DOHH2 (cell line): ENCODE results near the gene INHBE.

Source experiments
- EZH2phosphoT487 ChIP-seq: fragments of 200-600 bp; sonication (generic); IDR thresholded peaks from 2 replicates; pipeline ENCODE4 v1.6.1; 2017; ENCODE audit warnings: borderline replicate concordance, mild to moderate bottlenecking, antibody characterized with exemption, low read length, moderate library complexity, mixed read lengths
- TF ChIP-seq, protein P1 (sequence below): fragments of 200-600 bp; sonication (generic); IDR thresholded peaks from one replicate; pipeline ENCODE4 v1.5.1; 2014; ENCODE audit warnings: antibody characterized with exemption, mild to moderate bottlenecking, low read depth, low read length; ENCODE audit not compliant: poor library complexity, severe bottlenecking

DNA sequence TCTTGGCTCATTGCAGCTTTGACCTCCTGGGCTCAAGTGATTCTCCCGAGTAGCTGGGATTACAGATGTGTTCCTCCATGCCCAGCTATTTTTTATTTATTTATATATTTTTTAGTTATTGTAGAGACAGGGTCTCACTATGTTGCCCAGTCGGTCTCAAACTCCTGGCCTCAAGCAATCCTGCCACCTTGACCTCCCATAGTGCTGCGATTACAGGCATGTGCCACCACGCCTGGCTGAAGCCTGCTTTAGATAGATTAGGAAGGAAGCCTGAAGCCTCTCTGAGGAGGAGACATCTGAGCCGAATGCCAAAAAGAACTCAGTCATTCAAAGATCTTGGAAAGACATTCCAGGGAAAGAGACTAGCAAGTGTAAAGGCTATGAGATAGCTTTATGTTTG lies 10.4 kb upstream of the INHBE start:
- TF ChIP-seq EZH2phosphoT487: no peak
- TF ChIP-seq, protein P1, sequence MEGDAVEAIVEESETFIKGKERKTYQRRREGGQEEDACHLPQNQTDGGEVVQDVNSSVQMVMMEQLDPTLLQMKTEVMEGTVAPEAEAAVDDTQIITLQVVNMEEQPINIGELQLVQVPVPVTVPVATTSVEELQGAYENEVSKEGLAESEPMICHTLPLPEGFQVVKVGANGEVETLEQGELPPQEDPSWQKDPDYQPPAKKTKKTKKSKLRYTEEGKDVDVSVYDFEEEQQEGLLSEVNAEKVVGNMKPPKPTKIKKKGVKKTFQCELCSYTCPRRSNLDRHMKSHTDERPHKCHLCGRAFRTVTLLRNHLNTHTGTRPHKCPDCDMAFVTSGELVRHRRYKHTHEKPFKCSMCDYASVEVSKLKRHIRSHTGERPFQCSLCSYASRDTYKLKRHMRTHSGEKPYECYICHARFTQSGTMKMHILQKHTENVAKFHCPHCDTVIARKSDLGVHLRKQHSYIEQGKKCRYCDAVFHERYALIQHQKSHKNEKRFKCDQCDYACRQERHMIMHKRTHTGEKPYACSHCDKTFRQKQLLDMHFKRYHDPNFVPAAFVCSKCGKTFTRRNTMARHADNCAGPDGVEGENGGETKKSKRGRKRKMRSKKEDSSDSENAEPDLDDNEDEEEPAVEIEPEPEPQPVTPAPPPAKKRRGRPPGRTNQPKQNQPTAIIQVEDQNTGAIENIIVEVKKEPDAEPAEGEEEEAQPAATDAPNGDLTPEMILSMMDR: no peak
